G401 (cell line): ENCODE data around the gene NUDT5. TPM values are rescaled to one million over a fixed set of nuclear protein-coding genes. Genes with fewer than 3 reads are reported as not detected.

Experiments used
- DNase-seq: peaks from one replicate; pipeline ENCODE4 v3.0.0-alpha.2; 2015; ENCODE audit warnings: low spot score
- in situ Hi-C: cut with HindIII; loops from 2 replicates; pipeline ENCODE4 v1.10.0; 2016; ENCODE audit warnings: low sequenced_read_pairs, mixed read lengths
- total RNA-seq: library from RNA; depleted of rRNA; stranded (reverse); fragments of >200 nt; shearing (Covaris generic); gene quantifications from 2 replicates; pipeline ENCODE4 v1.2.3, GENCODE V29; 2014

The NUDT5 gene
- total RNA-seq, 1 experiment from 2014 or later, result 255 TPM

- no peak for DNase-seq
- in situ Hi-C loops, result no loop called here
Observed at GRCh38 chr10:12208460-12208859, 12.8 kb upstream of the NUDT5 start.

DNA sequence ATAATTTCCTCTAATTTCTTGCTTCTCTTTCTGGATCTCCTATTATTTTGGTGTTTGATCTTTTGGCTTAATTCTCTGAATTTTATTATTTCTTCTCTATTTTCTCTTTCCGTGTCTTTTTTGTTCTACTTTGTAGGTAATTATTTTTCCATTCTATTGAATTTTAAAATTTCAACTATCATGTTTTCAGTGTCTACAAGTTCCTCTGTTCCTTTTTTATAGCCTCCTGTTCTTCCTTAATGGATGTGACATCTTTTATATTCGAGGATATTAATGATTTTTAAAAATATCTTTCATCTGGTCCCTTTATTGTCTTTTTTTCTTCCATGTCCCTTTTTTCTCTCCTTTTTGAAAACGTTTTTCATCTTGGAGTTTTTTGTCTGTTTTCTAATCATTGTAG, 11.4 kb upstream of the NUDT5 start:
- DNase-seq, result no peak
- in situ Hi-C loops, result no loop called here

GRCh38 chr10:12205082-12205481, 9.4 kb upstream of the NUDT5 start:
- in situ Hi-C loops, result no loop called here
- no peak for DNase-seq

- no peak for DNase-seq
- in situ Hi-C loops, result no loop called here
Observed at GRCh38 chr10:12202226-12202625, 6.5 kb upstream of the NUDT5 start.

GRCh38 chr10:12201543-12201942, 5.9 kb upstream of the NUDT5 start:
- no peak for DNase-seq
- in situ Hi-C loops, result no loop called here

GRCh38 chr10:12200850-12201249, 5.2 kb upstream of the NUDT5 start:
- in situ Hi-C loops, result no loop called here
- DNase-seq, result no peak

DNA sequence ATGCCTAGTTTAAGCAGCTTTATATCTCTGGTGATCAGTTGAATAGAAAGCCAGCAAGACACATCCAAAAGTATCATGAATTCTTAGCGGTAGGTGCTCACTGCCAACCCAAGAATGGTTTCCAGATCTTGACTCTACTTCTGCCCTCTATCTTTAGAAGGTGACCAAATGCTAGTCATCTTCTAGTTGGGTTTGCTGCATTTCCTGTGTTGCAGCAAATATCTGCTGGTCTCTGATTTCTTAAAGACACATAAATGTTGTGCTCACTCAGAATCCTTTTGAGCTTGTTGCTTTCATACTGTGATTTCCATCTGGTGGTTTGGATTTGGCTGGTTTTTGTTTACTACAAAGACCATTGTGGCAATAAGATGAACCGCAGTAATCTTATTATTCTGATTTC, 2.5 kb upstream of the NUDT5 start:
- in situ Hi-C loops, result no loop called here
- DNase-seq, result no peak

- DNase-seq, result no peak
- in situ Hi-C loops, result no loop called here
Observed at GRCh38 chr10:12196531-12197211, 980 bp upstream of the NUDT5 start.

- in situ Hi-C loops, result no loop called here
- no peak for DNase-seq
Observed at GRCh38 chr10:12195281-12195602, 449 bp downstream of the NUDT5 start.

DNA sequence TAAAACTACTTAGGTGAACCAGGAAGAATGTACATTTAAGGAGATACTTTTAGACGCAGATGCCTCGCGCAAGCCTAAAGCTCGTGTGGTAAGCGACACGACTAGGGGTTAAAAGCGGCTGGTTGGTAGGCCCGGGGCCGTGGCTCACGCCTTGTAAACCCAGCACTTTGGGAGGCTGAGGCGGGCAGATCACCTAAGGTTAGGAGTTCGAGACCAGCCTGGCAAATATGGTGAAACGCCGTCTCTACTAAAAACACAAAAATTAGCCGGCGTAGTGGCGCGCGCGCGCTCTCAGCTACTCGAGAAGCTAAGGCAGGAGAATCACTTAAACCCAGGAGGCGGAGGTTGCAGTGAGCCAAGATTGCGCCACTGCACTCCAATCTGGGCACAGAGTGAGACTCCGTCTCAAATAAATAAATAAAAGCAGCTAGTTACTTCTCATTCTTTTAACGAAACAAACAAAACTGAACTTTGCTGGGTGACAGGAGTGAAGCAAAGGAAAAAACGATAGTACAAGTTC, 879 bp downstream of the NUDT5 start:
- DNase-seq, result peak; percentile 34
- in situ Hi-C loops, result no loop called here

- no peak for DNase-seq
- in situ Hi-C loops, result no loop called here
Observed at GRCh38 chr10:12193193-12193592, 2.5 kb downstream of the NUDT5 start.

- in situ Hi-C loops, result no loop called here
- DNase-seq, result no peak
Observed at GRCh38 chr10:12191715-12192114, 4.0 kb downstream of the NUDT5 start.

DNA sequence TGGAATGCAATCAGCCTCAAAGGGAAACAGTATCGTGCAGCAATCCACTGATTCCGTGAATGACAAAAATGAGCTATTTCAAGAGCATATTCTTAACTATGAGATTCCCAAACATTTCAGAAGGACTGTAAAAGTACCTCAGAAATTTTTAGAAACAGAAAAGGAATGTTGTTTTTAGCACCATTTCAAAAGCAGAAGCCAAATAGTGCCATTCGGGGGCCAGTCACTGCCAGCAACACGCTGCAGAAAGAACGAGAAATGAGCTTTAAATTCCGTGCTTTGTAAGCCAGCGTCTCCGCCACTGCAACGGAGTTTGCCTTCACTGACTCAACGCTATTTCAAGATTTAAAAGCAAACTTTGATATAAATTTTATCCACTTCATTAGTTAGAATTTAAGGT, 6.3 kb downstream of the NUDT5 start:
- in situ Hi-C loops, result no loop called here
- DNase-seq, result no peak

GRCh38 chr10:12188656-12189055, 7.0 kb downstream of the NUDT5 start:
- DNase-seq, result no peak
- in situ Hi-C loops, result no loop called here

- DNase-seq, result no peak
- in situ Hi-C loops, result no loop called here
Observed at GRCh38 chr10:12187321-12187905, 8.3 kb downstream of the NUDT5 start.

DNA sequence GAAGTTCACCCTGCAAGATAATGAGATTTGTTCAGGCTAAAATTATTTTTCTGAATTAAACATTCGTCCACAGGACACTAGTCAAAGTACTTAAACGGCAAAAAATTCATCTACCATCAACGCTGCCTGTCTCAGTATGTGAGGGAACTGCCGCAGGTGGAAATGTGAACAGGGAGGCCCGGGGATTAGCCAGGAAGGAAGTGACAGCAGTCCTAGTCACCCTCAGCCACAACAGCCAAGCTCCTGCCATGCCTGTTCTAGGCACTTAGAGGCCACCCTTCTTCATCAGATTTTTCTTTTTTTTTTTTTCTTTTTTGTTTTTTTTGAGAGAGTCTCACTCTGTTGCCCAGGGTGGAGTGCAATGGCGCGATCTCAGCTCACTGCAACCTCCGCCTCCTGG, 9.4 kb downstream of the NUDT5 start:
- in situ Hi-C loops, result no loop called here

DNA sequence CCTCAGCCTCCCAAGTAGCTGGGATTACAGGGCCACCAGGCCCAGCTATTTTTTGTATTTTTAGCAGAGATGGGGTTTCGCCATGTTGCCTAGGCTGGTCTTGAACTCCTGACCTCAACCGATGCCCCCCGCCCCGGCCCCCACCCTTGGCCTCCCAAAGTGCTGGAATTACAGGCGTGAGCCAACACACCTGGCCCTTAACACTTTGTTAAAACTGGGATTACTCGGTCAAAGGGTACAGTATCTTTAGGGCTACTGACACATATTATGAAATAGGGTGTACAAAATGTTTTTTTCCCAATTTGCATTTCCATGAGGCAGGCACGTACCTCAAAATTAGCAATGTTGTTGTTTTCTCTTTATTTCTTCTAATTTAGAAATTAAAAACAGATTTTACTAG, 11.5 kb downstream of the NUDT5 start:
- DNase-seq, result no peak
- in situ Hi-C loops, result no loop called here

More for the DNA sequence above, 9.4 kb downstream of the NUDT5 start:
- no peak for DNase-seq

GRCh38 chr10:12181065-12181775, 14.5 kb downstream of the NUDT5 start:
- in situ Hi-C loops, result no loop called here
- no peak for DNase-seq

DNA sequence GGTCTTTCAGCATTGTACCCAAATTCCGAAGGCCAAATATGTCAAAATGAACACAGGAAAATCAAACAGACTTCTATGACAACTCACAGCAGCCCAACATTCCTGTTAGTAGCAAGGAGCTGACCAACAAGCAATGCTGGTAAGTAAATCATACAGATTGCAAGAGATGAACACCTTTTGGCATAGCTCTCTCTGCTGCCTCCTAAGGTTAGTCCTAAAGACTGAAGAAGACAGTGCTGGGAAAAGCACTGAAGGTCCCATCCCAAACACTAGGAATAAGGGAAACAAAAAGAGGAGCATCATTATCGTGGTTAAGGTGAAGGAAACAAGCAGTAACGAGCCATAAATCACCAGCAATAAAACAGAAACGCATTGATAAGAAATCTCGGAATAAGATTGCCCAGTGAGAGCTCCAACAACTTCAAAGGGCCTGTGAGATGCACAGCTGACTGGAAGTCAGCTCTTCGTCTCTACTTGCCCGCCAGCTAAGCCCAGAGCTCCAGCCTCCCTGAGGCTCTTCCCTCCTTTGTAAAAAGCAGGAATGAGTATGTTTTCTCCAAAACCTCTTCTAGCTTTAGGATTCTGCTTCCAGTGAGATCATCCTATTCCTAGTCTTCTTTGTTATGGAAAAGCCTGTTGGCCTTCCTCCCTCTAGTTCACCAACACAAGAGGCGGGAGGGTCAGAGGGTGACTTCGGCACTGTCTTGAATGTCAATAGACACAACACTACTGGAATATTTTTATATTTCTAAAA, 15.3 kb downstream of the NUDT5 start:
- DNase-seq, result no peak
- in situ Hi-C loops, result no loop called here

DNA sequence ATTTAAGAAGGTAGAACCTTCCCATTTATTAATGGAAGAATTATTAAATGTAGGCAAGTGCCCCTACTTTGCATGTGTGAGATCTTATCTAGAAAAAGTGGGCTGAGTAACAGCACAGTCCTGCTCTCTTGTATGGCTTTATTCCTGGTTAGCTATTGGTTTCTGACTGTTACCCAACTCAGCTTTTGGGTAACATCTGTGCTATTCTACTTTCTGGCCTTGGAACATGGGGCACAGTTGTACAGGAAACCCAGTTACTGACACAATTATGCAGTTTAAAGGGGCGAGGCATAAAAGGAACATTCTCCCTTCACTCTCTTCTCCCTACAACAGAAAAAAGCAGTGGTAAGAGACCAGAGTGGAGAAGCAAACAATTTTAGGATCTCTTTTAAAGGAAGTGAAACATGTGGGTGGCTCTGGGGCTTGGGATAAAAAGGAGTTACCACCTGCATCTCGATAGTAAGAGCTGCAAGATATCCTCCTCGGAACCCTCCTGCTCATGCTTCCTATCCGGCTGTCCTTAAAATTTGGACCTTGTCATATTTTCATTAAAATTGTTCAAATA, 16.0 kb downstream of the NUDT5 start:
- no peak for DNase-seq
- in situ Hi-C loops, result no loop called here
